Measurements from ENCODE around the gene IFTAP.
"Not testable (repeated sequence)": the region's sequence is repeated elsewhere in the genome, so short reads cannot be mapped to it uniquely, and the experiment has no call there.

IFTAP gene

GRCh38 chr11:36657610-36658267 is 63.4 kb downstream of the IFTAP start:
- DNase-seq = no peak

GRCh38 chr11:36661359-36661758 is 67.1 kb downstream of the IFTAP start:
- not testable (repeated sequence) for DNase-seq

GRCh38 chr11:36672815-36673450 is 78.6 kb downstream of the IFTAP start:
- DNase-seq = peak; percentile 48

GRCh38 chr11:36679547-36679946 is 85.2 kb downstream of the IFTAP start:
- DNase-seq = not testable (repeated sequence)

GRCh38 chr11:36683818-36684217 is 89.5 kb downstream of the IFTAP start:
- DNase-seq = no peak

GRCh38 chr11:36684840-36685801 is 90.8 kb downstream of the IFTAP start:
- DNase-seq = no peak

- DNase-seq = no peak
Measured at GRCh38 chr11:36688132-36688531, 93.8 kb downstream of the IFTAP start.

- no peak for DNase-seq
Measured at GRCh38 chr11:36688571-36689291, 94.4 kb downstream of the IFTAP start.

GRCh38 chr11:36689442-36689841 is 95.1 kb downstream of the IFTAP start:
- no peak for DNase-seq

GRCh38 chr11:36692704-36693103 is 98.4 kb downstream of the IFTAP start:
- no peak for DNase-seq

- no peak for DNase-seq
Measured at GRCh38 chr11:36693139-36693843, 99.0 kb downstream of the IFTAP start.

- DNase-seq = no peak
Measured at GRCh38 chr11:36695111-36695510, 100.8 kb downstream of the IFTAP start.

- DNase-seq = no peak
Measured at GRCh38 chr11:36695571-36695970, 101.3 kb downstream of the IFTAP start.

GRCh38 chr11:36696550-36696949 is 102.2 kb downstream of the IFTAP start:
- no peak for DNase-seq

GRCh38 chr11:36699271-36699670 is 105.0 kb downstream of the IFTAP start:
- DNase-seq = no peak

- no peak for DNase-seq
Measured at GRCh38 chr11:36700246-36700645, 105.9 kb downstream of the IFTAP start.

GRCh38 chr11:36702330-36703054 is 108.2 kb downstream of the IFTAP start:
- peak; percentile 64 for DNase-seq

GRCh38 chr11:36703055-36703404 is 108.7 kb downstream of the IFTAP start:
- DNase-seq = peak; percentile 64
